AG20443 (cell line): ENCODE data around the gene GALNT2.

Experiments used
- DNase-seq: peaks from one replicate; pipeline ENCODE4 v3.0.0; 2012; ENCODE audit warnings: low spot score, mixed read lengths

GALNT2 gene

GRCh38 chr1:230301822-230302221 is 234.8 kb downstream of the GALNT2 start:
- no peak for DNase-seq

DNA sequence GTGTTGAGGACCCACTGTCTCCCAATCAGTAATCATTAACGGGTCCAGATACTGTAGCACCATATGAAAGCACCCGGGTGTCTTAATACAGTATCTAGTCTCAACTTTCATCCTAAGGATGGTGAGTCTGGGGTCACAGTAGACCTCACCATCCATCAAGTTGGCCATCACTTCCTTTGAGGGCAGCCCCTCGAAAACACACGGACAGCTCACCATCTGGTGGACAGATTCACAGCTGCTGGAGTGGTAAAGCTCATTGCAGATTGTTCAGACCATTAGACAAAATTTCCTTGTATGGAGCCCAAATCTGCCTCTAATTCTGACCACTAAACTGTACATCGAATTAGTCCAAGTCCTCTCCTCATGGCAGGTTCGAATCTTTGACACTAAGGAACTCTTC is 236.0 kb downstream of the GALNT2 start:
- no peak for DNase-seq

GRCh38 chr1:230303822-230304221 is 236.8 kb downstream of the GALNT2 start:
- DNase-seq = peak; percentile 45

DNA sequence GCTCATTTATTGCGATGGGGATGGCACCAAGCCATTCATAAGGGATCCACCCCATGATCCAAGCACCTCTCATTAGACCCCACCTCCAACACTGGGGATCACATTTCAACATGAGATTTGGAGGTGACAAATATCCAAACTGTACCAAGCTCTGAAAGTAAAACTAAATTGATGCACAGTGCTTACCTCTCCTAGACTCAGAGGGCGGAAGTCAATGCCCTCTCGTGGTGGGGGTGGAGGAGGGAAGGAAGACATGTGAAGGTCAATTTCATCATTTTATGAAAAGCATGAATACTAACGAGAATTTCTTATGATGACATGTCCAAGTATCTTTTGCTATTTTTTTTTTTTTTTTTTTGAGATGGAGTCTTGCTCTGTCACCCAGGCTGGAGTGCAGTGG is 239.1 kb downstream of the GALNT2 start:
- DNase-seq = no peak

- DNase-seq = no peak
Measured at GRCh38 chr1:230307213-230307612, 240.2 kb downstream of the GALNT2 start.

DNA sequence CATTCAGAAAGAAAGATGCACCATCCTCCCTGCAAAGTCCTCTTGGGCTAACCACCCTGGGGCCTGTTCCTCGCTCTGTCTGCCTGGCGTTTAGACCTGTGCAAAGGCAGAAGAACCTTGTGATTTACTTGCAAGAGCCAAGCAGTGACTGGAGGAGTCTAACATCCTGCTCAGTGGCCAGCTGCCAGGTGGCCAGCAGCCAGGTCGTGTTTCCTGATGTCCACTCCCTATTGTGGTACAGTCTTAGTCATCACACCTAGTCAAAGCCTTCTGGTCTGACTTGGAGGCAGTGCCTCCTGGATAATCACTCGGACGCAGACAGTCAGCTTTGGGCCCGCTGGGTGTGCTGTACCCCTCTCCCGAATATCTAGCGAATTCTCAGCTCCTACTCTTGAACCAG is 241.0 kb downstream of the GALNT2 start:
- peak; percentile 54 for DNase-seq

GRCh38 chr1:230308821-230309220 is 241.8 kb downstream of the GALNT2 start:
- no peak for DNase-seq

- no peak for DNase-seq
Measured at GRCh38 chr1:230309646-230310177, 242.7 kb downstream of the GALNT2 start.

DNA sequence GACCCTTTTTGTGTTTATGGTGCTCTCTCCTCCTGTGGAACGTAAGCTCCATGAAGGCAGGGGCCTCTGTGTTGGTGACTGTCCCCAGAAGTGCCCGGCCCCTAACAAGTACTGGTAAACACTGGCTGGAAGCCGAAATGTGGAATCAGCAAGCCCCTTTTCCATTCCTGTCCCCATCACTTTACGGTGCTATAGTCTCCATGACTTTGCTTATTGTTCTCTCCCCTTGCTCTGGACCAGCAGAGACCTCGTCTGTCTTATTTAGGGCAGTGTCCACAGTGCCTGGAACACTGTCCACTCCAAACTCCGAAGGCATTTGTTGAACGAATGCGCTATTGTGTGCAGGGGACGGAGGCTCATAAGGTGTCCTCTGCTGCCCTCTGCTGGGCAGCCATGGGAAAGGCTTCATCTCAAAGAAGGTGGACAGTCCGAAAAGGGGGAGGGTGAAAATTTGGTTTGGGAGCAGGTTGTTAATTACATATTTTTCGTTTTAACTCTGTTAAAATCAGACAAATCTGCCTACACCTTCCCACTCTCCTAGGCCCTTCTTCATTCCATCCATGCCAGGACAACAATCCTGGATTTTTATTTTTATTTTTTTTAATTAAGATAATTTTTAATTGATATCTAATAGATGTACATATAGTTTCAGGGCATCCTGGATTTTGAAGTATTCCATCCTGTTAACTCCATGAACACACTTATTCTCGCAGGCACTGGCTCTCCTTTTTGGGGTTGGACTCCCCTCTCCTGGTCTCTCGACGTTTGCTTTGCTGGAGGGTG is 243.5 kb downstream of the GALNT2 start:
- peak; percentile 90 for DNase-seq

GRCh38 chr1:230312676-230313075 is 245.6 kb downstream of the GALNT2 start:
- no peak for DNase-seq

GRCh38 chr1:230313453-230314141 is 246.6 kb downstream of the GALNT2 start:
- no peak for DNase-seq

DNA sequence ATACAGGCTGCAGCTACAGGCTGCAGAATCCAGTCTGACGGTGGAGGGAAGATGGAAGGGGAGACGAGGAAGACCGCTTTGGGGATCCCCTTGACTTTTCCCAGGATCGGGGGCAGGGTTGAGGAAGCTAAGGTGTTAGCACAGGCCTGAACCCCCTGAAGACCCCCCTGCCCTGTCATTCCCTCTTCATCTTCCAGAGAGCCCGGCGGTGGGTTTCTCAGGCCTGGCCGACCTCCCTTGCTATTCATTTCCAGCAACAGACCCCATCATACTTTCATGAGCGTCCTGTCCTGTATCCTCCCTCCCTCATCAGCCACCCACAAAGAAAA is 247.1 kb downstream of the GALNT2 start:
- no peak for DNase-seq

DNA sequence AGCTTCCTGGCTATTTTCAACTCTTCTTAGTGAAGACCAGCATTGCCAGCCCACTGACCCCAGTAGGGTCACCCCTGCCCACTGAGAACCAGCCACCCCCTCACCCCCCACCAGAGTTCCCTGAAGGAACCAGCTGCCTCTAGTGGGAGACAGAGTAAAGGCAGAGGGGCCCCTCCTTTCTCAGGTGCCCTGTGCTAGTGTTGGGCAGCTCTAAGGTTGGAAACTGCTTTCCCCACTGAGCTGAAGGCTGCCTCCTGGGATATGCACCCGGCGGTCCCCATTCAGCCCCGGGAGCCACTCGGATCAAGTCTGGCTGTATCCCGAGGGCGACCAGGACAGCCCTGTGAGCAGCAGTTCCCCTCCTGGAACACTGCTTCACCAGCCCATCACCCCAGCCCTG is 248.1 kb downstream of the GALNT2 start:
- DNase-seq = no peak

GRCh38 chr1:230316864-230317745 is 250.1 kb downstream of the GALNT2 start:
- DNase-seq = no peak

DNA sequence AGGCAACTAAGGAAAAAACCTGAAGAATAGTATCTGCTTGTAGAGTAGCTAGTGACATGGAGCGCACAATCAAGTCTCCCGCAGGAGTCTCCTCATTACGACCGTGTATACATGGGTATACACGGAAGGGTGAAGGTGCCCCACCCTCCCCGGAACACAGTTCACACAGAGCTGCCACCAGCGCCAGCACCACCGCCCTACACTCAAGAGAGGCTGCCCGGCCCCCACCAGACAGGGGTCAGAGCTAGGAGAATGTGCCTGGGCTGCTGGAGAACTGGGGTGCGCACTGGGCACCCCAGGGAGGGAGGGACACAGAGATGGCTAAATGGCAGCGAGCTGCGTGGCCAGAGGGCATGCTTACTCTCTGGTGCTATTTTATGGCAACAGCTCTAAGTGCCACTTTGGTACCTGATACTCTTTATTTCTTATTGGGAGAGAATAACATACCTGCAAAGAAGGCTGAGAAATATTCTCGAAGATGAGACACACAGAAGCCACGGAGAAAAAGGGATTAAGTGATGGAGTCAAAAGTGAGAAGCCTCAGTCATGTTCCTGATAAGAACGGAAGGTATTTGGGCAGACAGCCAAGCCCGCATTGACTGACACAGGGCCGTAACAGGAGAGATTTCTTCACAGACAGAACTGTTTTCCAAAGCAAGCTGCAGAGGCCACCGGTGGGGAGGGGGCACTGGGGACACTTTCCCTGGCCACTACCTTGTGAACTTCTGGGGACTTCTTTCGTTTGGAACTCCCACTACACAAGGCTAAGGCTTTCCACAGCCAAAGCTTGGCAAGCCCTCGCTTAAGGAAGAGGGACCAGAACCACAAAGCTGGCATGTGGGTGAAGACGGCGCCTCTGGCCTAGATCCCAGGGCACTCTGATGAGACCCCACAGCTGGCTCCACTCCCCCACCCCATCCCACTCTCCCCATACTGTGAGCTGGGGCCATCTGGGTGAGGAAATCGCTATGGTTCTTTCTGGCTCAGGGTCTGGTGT is 251.1 kb downstream of the GALNT2 start:
- no peak for DNase-seq

DNA sequence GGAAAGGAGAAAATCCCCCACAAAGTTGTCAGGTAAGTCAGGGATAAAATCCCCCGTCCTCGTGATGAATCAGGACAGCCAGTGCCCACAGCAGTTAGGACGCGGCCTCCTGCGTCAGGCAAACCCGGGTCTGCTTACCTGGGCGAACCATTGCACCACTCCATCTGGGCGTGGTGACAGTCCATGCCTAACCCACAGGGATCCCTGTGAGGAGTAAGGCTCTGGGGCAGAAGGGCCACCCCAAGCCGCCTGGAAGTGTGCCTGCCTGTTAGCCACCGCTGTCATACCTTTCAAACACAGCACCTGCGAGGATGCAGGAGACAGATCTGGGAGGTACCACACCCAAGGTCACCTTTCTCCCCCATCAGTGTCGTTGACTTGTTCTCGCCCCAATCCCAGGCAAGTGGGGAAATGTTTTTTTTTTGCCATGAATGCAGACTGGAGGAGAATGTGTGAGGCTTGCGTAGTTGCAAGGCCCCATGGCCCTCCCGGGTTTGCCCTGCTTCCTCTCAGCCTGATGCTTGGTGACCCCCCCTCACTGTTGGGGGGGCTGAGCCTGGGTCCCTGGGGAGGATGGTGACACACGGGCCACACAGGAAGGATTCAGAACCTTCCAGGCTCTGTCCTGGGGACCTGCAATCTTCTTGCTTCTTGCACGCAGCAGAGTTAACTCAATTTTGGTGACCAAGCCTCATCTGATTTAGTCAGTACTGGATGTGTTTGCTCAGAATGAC is 252.1 kb downstream of the GALNT2 start:
- no peak for DNase-seq

GRCh38 chr1:230320804-230321203 is 253.8 kb downstream of the GALNT2 start:
- no peak for DNase-seq

DNA sequence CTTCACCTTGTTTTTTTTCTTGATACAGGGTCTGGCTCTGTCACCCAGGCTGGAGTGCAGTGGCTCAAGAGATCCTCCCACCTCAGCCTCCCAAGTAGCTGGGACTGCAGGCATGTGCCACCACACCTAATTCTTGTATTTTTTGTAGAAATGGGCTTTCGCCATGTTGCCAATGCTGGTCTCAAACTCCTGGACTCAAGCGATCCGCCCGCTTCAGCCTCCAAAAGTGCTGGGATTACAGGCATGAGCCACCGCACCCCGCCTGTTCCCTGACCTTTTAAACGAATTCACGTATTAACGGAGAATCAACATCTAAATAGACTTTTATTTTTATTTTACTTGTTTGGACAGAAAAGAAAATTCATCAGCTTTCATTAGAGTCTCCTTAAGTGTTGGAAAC is 254.3 kb downstream of the GALNT2 start:
- DNase-seq = no peak

- DNase-seq = no peak
Measured at GRCh38 chr1:230321741-230322420, 254.8 kb downstream of the GALNT2 start.

GRCh38 chr1:230322421-230322756 is 255.4 kb downstream of the GALNT2 start:
- no peak for DNase-seq
